Common myeloid progenitor, CD34-positive (primary cell): ENCODE data around the gene EMX1.

Experiments used
- CTCF ChIA-PET: fragments of 350-600 bp; sonication (Branson Sonifier 250); formaldehyde crosslinking; loops from one replicate; lab custom pipeline; 2021; ENCODE audit warnings: antibody characterized with exemption; lab: Charles Lee
- POLR2A ChIA-PET: fragments of 350-600 bp; sonication (Branson Sonifier 250); formaldehyde crosslinking; loops from one replicate; lab custom pipeline; 2021; ENCODE audit warnings: antibody characterized with exemption; lab: Charles Lee
- DNase-seq, 3 donors: peaks; one replicate each; pipeline versions ENCODE4 v3.0.0 to v3.0.0-alpha.2; 2013
- H3K27ac ChIP-seq, 2 experiments: 1 replicate in 1 of 2; 2 replicates in 1 of 2; pipeline ENCODE4 v1.7.0; 2013; ENCODE audit warnings: inconsistent platforms in 2 of 2, low read length in 2 of 2, mild to moderate bottlenecking in 2 of 2, low read depth in 1 of 2, moderate library complexity in 1 of 2; ENCODE audit not compliant: severe bottlenecking in 2 of 2, insufficient read depth in 1 of 2, poor library complexity in 1 of 2
- H3K27me3 ChIP-seq, 5 experiments: replicated peaks in 2 of 5; 1 replicate in 3 of 5; 2 replicates in 2 of 5; pipeline versions ENCODE4 v1.6.1 to v1.7.0; 2013; ENCODE audit warnings: low read length in 4 of 5, mild to moderate bottlenecking in 2 of 5, moderate library complexity in 2 of 5, inconsistent platforms in 1 of 5; ENCODE audit not compliant: insufficient read depth in 5 of 5, control insufficient read depth in 4 of 5
- H3K36me3 ChIP-seq, 4 experiments: 1 replicate in 2 of 4; 2 replicates in 2 of 4; pipeline versions ENCODE4 v1.6.1 to v1.7.0; 2013; ENCODE audit warnings: low read length in 3 of 4, control low read depth in 1 of 4, mild to moderate bottlenecking in 1 of 4; ENCODE audit not compliant: control insufficient read depth in 4 of 4, insufficient read depth in 4 of 4
- H3K4me1 ChIP-seq, 4 experiments: 1 replicate in 3 of 4; 2 replicates in 1 of 4; pipeline versions ENCODE4 v1.6.1 to v1.7.1; 2013; ENCODE audit warnings: low read length in 3 of 4, mild to moderate bottlenecking in 3 of 4, control low read depth in 1 of 4, inconsistent platforms in 1 of 4, moderate library complexity in 1 of 4; ENCODE audit not compliant: control insufficient read depth in 4 of 4, insufficient read depth in 4 of 4; ENCODE audit errors: control extremely low read depth in 1 of 4
- H3K4me3 ChIP-seq, 7 experiments: 1 replicate in 4 of 7; 2 replicates in 3 of 7; pipeline versions ENCODE4 v1.5.1 to v1.7.0; 2013; ENCODE audit warnings: mild to moderate bottlenecking in 7 of 7, low read length in 6 of 7, moderate library complexity in 6 of 7, inconsistent platforms in 2 of 7, low read depth in 2 of 7, control low read depth in 1 of 7; ENCODE audit not compliant: insufficient read depth in 4 of 7, control insufficient read depth in 1 of 7; ENCODE audit errors: extremely low read depth in 1 of 7
- H3K9me3 ChIP-seq, 5 experiments: 1 replicate in 4 of 5; 2 replicates in 1 of 5; pipeline versions ENCODE4 v1.6.1 to v1.7.1; 2013; ENCODE audit warnings: low read length in 4 of 5, mild to moderate bottlenecking in 2 of 5, inconsistent platforms in 1 of 5, low read depth in 1 of 5, moderate library complexity in 1 of 5; ENCODE audit not compliant: control insufficient read depth in 4 of 5, insufficient read depth in 2 of 5; ENCODE audit errors: control extremely low read depth in 1 of 5
- WGBS: methylation state at CpG from one replicate; pipeline ENCODE4 v1.1.5; 2013; ENCODE audit not compliant: insufficient coverage; 5-methylcytosine and 5-hydroxymethylcytosine counted together

EMX1 gene

DNA sequence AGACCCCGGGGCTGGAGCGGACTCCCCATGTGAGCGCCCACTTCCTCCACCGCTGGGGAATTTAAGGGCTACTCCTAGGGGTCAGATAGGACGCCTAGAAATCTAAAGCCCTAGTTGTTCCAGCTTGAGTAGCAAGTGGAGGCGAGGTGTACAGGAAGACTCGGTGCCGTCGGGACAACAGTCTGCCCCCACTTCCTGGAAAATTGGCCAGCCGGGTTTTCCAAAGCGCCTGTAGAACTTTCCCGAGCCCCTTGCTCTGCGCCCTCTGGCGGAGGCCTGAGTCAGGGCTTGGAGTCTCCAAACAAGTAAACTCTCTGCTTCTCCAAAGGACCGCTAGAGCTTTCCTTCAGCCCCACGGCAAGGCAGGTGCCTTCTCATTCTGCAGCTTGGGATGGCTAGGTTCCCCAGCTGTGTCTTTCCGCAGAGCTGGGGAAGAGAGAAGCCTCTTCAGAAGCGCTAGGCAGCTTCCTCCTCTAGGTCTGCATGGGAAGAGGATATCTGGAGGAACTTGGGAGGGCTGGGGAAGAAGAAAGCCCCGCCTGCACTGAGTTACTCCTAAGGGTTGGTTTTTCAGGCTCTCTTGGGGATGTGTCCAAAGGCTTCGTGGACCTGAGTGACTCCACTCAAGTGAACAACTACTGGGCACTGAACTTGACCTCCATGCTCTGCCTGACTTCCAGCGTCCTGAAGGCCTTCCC is 29.4 kb upstream of the EMX1 start:
- CTCF ChIA-PET: interaction anchor here (0.7 to 2.6 kb wide), 14 partner anchors 9 to 116 kb away, joined by 3 to 17 read pairs (median 6); partner anchors contain the start of gene EMX1

DNA sequence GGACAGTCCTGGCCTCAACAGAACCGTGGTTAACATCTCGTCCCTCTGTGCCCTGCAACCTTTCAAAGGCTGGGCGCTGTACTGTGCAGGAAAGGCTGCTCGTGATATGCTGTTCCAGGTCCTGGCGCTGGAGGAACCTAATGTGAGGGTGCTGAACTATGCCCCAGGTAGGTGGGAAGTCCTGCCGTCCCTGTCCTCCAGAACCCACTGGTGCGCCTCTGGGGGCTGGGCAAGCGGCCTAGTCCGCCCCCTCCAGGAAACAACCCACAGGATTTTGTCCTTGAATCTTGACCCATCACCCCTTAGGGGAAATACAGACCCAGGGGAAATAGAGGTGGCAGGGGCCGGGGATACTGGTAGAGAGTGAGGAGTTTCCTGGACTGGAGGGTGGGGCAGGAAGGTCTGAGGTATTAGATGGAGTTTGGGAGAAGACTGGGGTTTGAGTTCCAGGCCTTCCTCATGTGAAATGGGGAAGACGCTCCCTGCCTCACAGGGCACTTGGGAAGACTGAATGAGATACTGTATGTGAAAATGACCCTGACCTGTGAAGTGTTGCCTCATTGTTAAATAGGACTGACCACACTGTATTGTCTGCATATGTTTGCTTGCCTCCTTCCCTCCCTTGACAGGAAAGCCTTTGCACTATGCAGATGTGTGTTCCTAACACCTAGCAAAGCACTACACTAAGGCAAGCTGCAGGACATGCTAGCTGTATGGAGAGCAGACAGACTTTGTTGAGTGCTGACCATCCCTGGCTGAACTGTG is 28.7 kb upstream of the EMX1 start:
- WGBS: 98% methylated on average over 7 of the region's 11 CpGs
- H3K9me3 ChIP-seq: no peaks in the 10 kb centered on the region
- H3K27ac ChIP-seq: no peak overlapping the region
- H3K36me3 ChIP-seq: no peaks in the 10 kb centered on the region
- no peak for DNase-seq
- H3K4me1 ChIP-seq: peaks cover 0 to 17% (median 16%) of the 10 kb centered on the region in 4 experiments
- peaks cover 11 to 40% (median 21%) of the 10 kb centered on the region in 5 experiments for H3K27me3 ChIP-seq
- no peak overlapping the region for H3K4me3 ChIP-seq
- ChIA-PET POLR2A (no interaction called here), CTCF (interaction anchor here (0.9 to 2.6 kb wide), 11 partner anchors 10 to 116 kb away, joined by 3 to 17 read pairs (median 6); partner anchors contain the start of gene EMX1)

More for the DNA sequence above, 29.4 kb upstream of the EMX1 start:
- Histone ChIP-seq H3K4me1 (peaks cover 0 to 17% (median 16%) of the 10 kb centered on the region in 4 experiments), H3K36me3 (no peaks in the 10 kb centered on the region), H3K27ac (no peak overlapping the region), H3K4me3 (peak overlapping the region; percentile 31 to 75 (median 64)), H3K9me3 (no peaks in the 10 kb centered on the region), H3K27me3 (peaks cover 11 to 44% (median 27%) of the 10 kb centered on the region in 5 experiments)
- POLR2A ChIA-PET: no interaction called here
- peak; percentile 50 to 73 (median 69) for DNase-seq
- WGBS: 7% methylated on average over 18 of the region's 21 CpGs

- H3K4me1 ChIP-seq: peaks cover 0 to 17% (median 16%) of the 10 kb centered on the region in 4 experiments
- ChIA-PET CTCF (interaction anchor here (0.5 to 7.8 kb wide), 6 partner anchors 24 to 292 kb away, joined by 3 to 86 read pairs (median 3); partner anchors contain the start of gene EMX1), POLR2A (no interaction called here)
Observed at GRCh38 chr2:72889991-72890390, 27.3 kb upstream of the EMX1 start.

GRCh38 chr2:72891091-72891818 is 26.1 kb upstream of the EMX1 start:
- H3K4me1 ChIP-seq: peaks cover 0 to 19% (median 16%) of the 10 kb centered on the region in 4 experiments
- ChIA-PET POLR2A (no interaction called here), CTCF (interaction anchor here (1.0 to 7.8 kb wide), 9 partner anchors 8 to 286 kb away, joined by 3 to 86 read pairs (median 6); no protein-coding TSS in a partner anchor)
- H3K27ac ChIP-seq: no peak overlapping the region
- no peaks in the 10 kb centered on the region for H3K36me3 ChIP-seq
- no peak for DNase-seq
- WGBS: 98% methylated on average over 8 of the region's 8 CpGs
- no peaks in the 10 kb centered on the region for H3K9me3 ChIP-seq
- H3K27me3 ChIP-seq: peaks cover 2 to 45% (median 16%) of the 10 kb centered on the region in 5 experiments
- H3K4me3 ChIP-seq: no peak overlapping the region

More at GRCh38 chr2:72889991-72890390, 27.3 kb upstream of the EMX1 start:
- DNase-seq: no peak
- H3K4me3 ChIP-seq: no peak overlapping the region
- 100% methylated on average over 3 of the region's 4 CpGs for WGBS
- no peak overlapping the region for H3K27ac ChIP-seq
- H3K36me3 ChIP-seq: no peaks in the 10 kb centered on the region
- peaks cover 9 to 43% (median 16%) of the 10 kb centered on the region in 5 experiments for H3K27me3 ChIP-seq
- no peaks in the 10 kb centered on the region for H3K9me3 ChIP-seq

DNA sequence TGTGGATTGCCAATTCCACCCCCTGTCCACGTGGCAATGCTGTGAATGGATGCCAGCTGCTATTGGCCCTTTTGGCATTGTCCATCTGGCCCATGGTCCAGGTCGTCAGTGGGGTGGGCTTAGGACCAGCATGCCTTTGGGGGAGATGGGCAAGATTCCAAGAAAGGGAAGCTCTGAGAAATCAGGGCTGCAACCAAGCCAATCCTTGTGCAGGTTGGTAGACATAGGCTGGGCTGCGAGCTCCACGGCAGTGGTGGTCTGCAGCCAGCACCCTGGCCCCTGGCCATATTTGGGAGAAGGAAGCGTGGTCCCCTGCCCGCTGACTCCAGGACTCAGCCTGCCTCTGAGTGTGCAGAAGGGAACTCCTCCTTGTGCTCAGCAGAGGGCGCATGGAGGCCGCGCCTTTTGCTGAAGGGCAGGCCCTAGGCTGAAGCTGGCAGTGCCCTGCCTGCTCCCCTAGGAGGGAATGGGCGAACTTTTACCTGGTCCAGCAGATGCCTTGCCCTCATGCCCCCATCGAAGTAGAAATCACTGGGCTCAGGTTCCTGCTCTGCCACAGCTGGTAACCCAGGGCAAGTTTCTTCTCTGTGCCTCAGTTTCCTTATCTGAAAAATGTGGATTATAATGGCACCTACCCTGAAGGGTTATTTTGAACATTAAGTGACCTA is 24.7 kb upstream of the EMX1 start:
- peaks cover 0 to 9% (median 7%) of the 10 kb centered on the region in 4 experiments for H3K4me1 ChIP-seq
- peak; percentile 75 to 85 (median 81) for DNase-seq
- no peak overlapping the region for H3K4me3 ChIP-seq
- POLR2A ChIA-PET: interaction anchor here (0.7 kb wide), 1 partner anchor 1647 kb away, joined by 3 read pairs; no protein-coding TSS in a partner anchor
- H3K9me3 ChIP-seq: no peaks in the 10 kb centered on the region
- no peaks in the 10 kb centered on the region for H3K36me3 ChIP-seq
- 6% methylated on average over 10 of the region's 11 CpGs for WGBS
- H3K27ac ChIP-seq: no peak overlapping the region
- CTCF ChIA-PET: interaction anchor here (0.5 to 7.8 kb wide), 33 partner anchors 9 to 318 kb away, joined by 3 to 86 read pairs (median 5); no protein-coding TSS in a partner anchor
- H3K27me3 ChIP-seq: peaks cover 0 to 40% (median 9%) of the 10 kb centered on the region in 5 experiments
